Panc1 (cell line): ENCODE results near the gene C17orf50.

Experiments
- CTCF ChIP-seq: fragments of 450-650 bp; IDR thresholded peaks from 2 replicates; pipeline ENCODE4 v1.5.1; 2017; ENCODE audit warnings: mild to moderate bottlenecking
- POLR2AphosphoS5 ChIP-seq: IDR thresholded peaks from 2 replicates; pipeline ENCODE4 v1.6.1; 2012; ENCODE audit warnings: mild to moderate bottlenecking, low read depth, low read length, moderate library complexity
- SIN3A ChIP-seq: IDR thresholded peaks from 2 replicates; pipeline ENCODE4 v1.6.1; 2012; ENCODE audit warnings: low read depth, mild to moderate bottlenecking, low read length, moderate library complexity, borderline replicate concordance; ENCODE audit not compliant: insufficient read depth
- TCF7L2 ChIP-seq: IDR thresholded peaks from 2 replicates; pipeline ENCODE4 v1.6.1; 2011; ENCODE audit warnings: mild to moderate bottlenecking, low read depth, low read length, inconsistent platforms

- no peak for TF ChIP-seq CTCF
- TF ChIP-seq TCF7L2 = no peak
- no peak for TF ChIP-seq SIN3A
- no peak for TF ChIP-seq POLR2AphosphoS5
Measured at GRCh38 chr17:35765756-35766488, 5.2 kb downstream of the C17orf50 start.
